Testis (tissue), 2 donors: ENCODE measurements around the gene LCE1C.

ENCODE experiments used
- POLR2A ChIP-seq: fragments of 450-650 bp; IDR thresholded peaks from one replicate; pipeline ENCODE4 v1.6.1; 2017; ENCODE audit warnings: antibody characterized with exemption, mild to moderate bottlenecking, moderate library complexity
- TF ChIP-seq, protein P1 (sequence below), 3 experiments: fragments of 450-650 bp in 2 of 3; fragments of 200-600 bp in 1 of 3; sonication (generic) in 1 of 3; IDR thresholded peaks; one replicate each; pipeline ENCODE4 v1.5.1; 2016 to 2019; ENCODE audit warnings: antibody characterized with exemption in 3 of 3, mild to moderate bottlenecking in 2 of 3, moderate library complexity in 1 of 3

DNA sequence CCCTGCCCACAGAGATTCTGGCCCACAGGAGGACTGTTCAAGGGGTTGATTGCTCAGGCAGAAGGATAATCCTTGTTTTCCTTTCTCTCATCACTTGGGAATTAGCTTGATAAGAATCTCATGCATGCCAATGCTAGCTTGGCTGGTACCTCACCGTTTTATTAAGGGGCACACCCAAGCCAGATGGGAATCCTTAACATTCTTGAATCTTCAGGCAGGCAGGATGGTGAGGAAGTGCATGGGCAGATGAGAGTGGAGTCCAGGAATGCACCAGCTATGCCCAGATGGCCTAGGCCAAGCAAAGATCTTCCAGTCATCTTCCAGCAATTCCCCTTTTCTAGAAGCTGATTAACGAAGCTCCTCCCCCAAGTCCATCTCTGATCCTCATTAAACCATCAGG lies 49.2 kb upstream of the LCE1C start:
- no peak for TF ChIP-seq POLR2A
- TF ChIP-seq, protein P1, sequence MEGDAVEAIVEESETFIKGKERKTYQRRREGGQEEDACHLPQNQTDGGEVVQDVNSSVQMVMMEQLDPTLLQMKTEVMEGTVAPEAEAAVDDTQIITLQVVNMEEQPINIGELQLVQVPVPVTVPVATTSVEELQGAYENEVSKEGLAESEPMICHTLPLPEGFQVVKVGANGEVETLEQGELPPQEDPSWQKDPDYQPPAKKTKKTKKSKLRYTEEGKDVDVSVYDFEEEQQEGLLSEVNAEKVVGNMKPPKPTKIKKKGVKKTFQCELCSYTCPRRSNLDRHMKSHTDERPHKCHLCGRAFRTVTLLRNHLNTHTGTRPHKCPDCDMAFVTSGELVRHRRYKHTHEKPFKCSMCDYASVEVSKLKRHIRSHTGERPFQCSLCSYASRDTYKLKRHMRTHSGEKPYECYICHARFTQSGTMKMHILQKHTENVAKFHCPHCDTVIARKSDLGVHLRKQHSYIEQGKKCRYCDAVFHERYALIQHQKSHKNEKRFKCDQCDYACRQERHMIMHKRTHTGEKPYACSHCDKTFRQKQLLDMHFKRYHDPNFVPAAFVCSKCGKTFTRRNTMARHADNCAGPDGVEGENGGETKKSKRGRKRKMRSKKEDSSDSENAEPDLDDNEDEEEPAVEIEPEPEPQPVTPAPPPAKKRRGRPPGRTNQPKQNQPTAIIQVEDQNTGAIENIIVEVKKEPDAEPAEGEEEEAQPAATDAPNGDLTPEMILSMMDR (IDR thresholded peaks at IDR 0.05): no peak
